Measurements from ENCODE around the gene PTPRD. TPM values are rescaled to one million over a fixed set of nuclear protein-coding genes. Genes with fewer than 3 reads are reported as not detected.

PTPRD gene
- total and polyA plus RNA-seq, 2 of the 4 experiments (the other 2 are of a cell fraction), result 0.07 to 0.18 TPM

DNA sequence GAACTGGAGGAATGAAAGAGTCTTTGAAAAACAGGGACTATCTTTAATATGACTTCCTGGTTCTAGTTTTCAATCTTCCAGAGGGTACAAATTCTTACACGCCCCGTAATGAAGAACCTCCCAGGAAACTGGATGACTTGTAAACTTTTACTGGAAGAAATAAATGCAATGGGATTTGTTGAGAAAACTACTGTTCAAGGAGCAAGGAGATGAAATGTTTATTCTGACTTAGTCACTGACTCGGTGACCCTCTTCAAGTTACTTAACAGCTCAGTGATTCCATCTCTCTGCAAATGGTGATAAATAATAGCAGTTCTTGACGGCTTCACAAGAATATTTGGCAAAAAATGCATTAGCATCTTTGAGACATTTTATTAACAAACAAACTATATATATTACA is 858.6 kb downstream of the PTPRD start:
- Histone ChIP-seq H3K4ac (ENCODE audit: low read depth, low read length) (no peak overlapping the region), H3K27me3 (ENCODE audit: control insufficient read depth, insufficient read depth, low read length) (no peaks in the 10 kb centered on the region), H3K56ac (ENCODE audit: extremely low read depth, insufficient read depth, low read length) (no peak overlapping the region), H3K79me1 (ENCODE audit: low read depth in 1 of 2, low read length in 2 of 2) (no peaks in the 10 kb centered on the region), H3K9me1 (ENCODE audit: insufficient read depth, low read length) (no peaks in the 10 kb centered on the region), H2BK20ac (ENCODE audit: low read depth, low read length) (no peak overlapping the region), H2BK15ac (ENCODE audit: low read depth, low read length) (no peak overlapping the region), H3K4me3 (ENCODE audit: insufficient read depth, low read depth, low read length) (no peak overlapping the region), H3K4me1 (ENCODE audit: control insufficient read depth, insufficient read depth, low read length) (no peaks in the 10 kb centered on the region), H3K14ac (replicated peaks; ENCODE audit: low read depth, low read length) (no peak overlapping the region), H2AFZ (replicated peaks; ENCODE audit: low read length, poor library complexity) (no peak overlapping the region), H4K91ac (ENCODE audit: insufficient read depth, low read depth, low read length) (no peak overlapping the region), H2AK5ac (ENCODE audit: low read depth, low read length) (no peak overlapping the region), H3K23ac (ENCODE audit: low read depth, low read length) (no peak overlapping the region), H4K8ac (ENCODE audit: low read depth in 2 of 2, low read length in 2 of 2) (no peak overlapping the region), H3K18ac (ENCODE audit: low read depth, low read length) (no peak overlapping the region), H3K9ac (ENCODE audit: low read depth, low read length) (no peak overlapping the region), H4K5ac (ENCODE audit: low read depth, low read length) (no peak overlapping the region), H3K27ac (ENCODE audit: insufficient read depth, low read length) (no peak overlapping the region), H4K20me1 (ENCODE audit: insufficient read depth, low read length) (no peaks in the 10 kb centered on the region), H2BK120ac (ENCODE audit: low read depth, low read length) (no peak overlapping the region), H2BK5ac (ENCODE audit: low read depth, low read length, poor library complexity, severe bottlenecking) (no peak overlapping the region), H3K9me3 (ENCODE audit: control insufficient read depth, insufficient read depth, low read length) (no peaks in the 10 kb centered on the region), H3K4me2 (ENCODE audit: low read depth, low read length) (no peak overlapping the region), H3K36me3 (ENCODE audit: control insufficient read depth, insufficient read depth, low read length) (no peaks in the 10 kb centered on the region), H2AK9ac (replicated peaks; ENCODE audit: low read depth, low read length, poor library complexity) (no peak overlapping the region)
- ChIA-PET POLR2A (ENCODE audit: unreplicated experiment) (no interaction called here), CTCF (no interaction called here)
- BruUV-seq (replicated peaks), result no TSS peak
- DNase-seq, result no peak
- in situ Hi-C loops (cut with MboI; ENCODE audit: low sequenced_read_pairs), result no loop called here
- no peak for ATAC-seq (ENCODE audit: low read depth)
- intact Hi-C loops (cut with micrococcal nuclease), result no loop called here
- no CpG with 5 or more reads among the region's 4 CpGs for WGBS, 2 experiments (ENCODE audit: extremely low coverage in 2 of 2, insufficient read length in 1 of 2)
- TF ChIP-seq CHD1 (IDR thresholded peaks at IDR 0.05; ENCODE audit: low read depth, low read length) (no peak), USF2 (IDR thresholded peaks at IDR 0.05; ENCODE audit: low read depth, low read length) (no peak), ELK1 (IDR thresholded peaks at IDR 0.05; ENCODE audit: borderline replicate concordance, low read depth, low read length) (no peak), POLR2A (IDR thresholded peaks at IDR 0.05; ENCODE audit: low read depth, low read length) (no peak), BHLHE40 (IDR thresholded peaks at IDR 0.05; ENCODE audit: low read depth, low read length) (no peak), MAZ (IDR thresholded peaks at IDR 0.05; ENCODE audit: borderline replicate concordance, low read depth, low read length) (no peak), RFX5 (IDR thresholded peaks at IDR 0.05; ENCODE audit: low read depth, low read length) (no peak), RAD21 (IDR thresholded peaks at IDR 0.05; ENCODE audit: low read length) (no peak), CEBPB (IDR thresholded peaks at IDR 0.05; ENCODE audit: low read depth, low read length) (no peak), MAFK (IDR thresholded peaks at IDR 0.05; ENCODE audit: low read depth, low read length) (no peak), SMC3 (IDR thresholded peaks at IDR 0.05; ENCODE audit: low read depth, low read length) (no peak), RCOR1 (IDR thresholded peaks at IDR 0.05; ENCODE audit: insufficient replicate concordance, low read length) (no peak), FOS (IDR thresholded peaks at IDR 0.05; ENCODE audit: low read depth, low read length) (no peak), MXI1 (IDR thresholded peaks at IDR 0.05; ENCODE audit: borderline replicate concordance, low read depth, low read length) (no peak), NFE2L2 (IDR thresholded peaks at IDR 0.05; ENCODE audit: low read depth, low read length) (no peak)
- TF ChIP-seq, protein P1, sequence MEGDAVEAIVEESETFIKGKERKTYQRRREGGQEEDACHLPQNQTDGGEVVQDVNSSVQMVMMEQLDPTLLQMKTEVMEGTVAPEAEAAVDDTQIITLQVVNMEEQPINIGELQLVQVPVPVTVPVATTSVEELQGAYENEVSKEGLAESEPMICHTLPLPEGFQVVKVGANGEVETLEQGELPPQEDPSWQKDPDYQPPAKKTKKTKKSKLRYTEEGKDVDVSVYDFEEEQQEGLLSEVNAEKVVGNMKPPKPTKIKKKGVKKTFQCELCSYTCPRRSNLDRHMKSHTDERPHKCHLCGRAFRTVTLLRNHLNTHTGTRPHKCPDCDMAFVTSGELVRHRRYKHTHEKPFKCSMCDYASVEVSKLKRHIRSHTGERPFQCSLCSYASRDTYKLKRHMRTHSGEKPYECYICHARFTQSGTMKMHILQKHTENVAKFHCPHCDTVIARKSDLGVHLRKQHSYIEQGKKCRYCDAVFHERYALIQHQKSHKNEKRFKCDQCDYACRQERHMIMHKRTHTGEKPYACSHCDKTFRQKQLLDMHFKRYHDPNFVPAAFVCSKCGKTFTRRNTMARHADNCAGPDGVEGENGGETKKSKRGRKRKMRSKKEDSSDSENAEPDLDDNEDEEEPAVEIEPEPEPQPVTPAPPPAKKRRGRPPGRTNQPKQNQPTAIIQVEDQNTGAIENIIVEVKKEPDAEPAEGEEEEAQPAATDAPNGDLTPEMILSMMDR (conservative IDR thresholded peaks at IDR 0.05; ENCODE audit: low read depth, low read length), result no peak
- dilution Hi-C loops (cut with HindIII; ENCODE audit: low sequenced_read_pairs, unreplicated experiment), result no loop called here
